HEK293 (cell line): ENCODE measurements around the gene GGPS1.

ENCODE experiments used
- CTCF ChIP-seq: fragments of 450-650 bp; formaldehyde crosslinking; IDR thresholded peaks from 2 replicates; pipeline ENCODE4 v1.5.1; 2016; ENCODE audit warnings: missing biosample characterization, missing genetic modification characterization
- KLF9 ChIP-seq: fragments of 450-650 bp; formaldehyde crosslinking; IDR thresholded peaks from 2 replicates; pipeline ENCODE4 v1.5.1; 2016; ENCODE audit warnings: missing biosample characterization, missing genetic modification characterization, low read depth
- ZNF16 ChIP-seq: fragments of 450-650 bp; formaldehyde crosslinking; IDR thresholded peaks from 2 replicates; pipeline ENCODE4 v1.5.1; 2016; ENCODE audit warnings: low read depth, missing biosample characterization, missing genetic modification characterization
- ZNF335 ChIP-seq: fragments of 450-650 bp; formaldehyde crosslinking; conservative IDR thresholded peaks from 2 replicates; pipeline ENCODE4 v1.5.1; 2016; ENCODE audit warnings: missing biosample characterization, missing genetic modification characterization

- TF ChIP-seq CTCF (tag by site-specific recombination) (no peak), ZNF16 (no peak), KLF9 (tag by site-specific recombination) (no peak), ZNF335 (tag by site-specific recombination) (no peak)
These were observed 26.2 kb upstream of the GGPS1 start for GRCh38 chr1:235302143-235302542.
